Adrenal gland (tissue), 19 donors: Measurements from ENCODE around the gene OSCAR. TPM values are rescaled to one million over a fixed set of nuclear protein-coding genes. Genes with fewer than 3 reads are reported as not detected.
A peak's percentile ranks its signal among the peaks of the same experiment; 100 is the strongest.

ENCODE experiments used
- DNase-seq, 7 donors: peaks; one replicate each; pipeline ENCODE4 v3.0.0-alpha.2; 2019 to 2020
- H3K27ac ChIP-seq, 5 donors: fragments of 200-600 bp; sonication (generic) in 4 of 5; 1 replicate in 3 of 5; 2 replicates in 2 of 5; pipeline versions ENCODE4 v1.5.1 to v1.8.0; 2016 to 2020; ENCODE audit warnings: mild to moderate bottlenecking in 1 of 5
- H3K27me3 ChIP-seq: fragments of 200-600 bp; 2 replicates; pipeline ENCODE4 v1.8.0; 2021
- H3K36me3 ChIP-seq, 2 donors: fragments of 200-600 bp; replicated peaks in 1 of 2; 1 replicate in 1 of 2; 2 replicates in 1 of 2; pipeline versions ENCODE4 v1.5.1 to v1.8.0; 2018 to 2022
- H3K4me1 ChIP-seq, 2 donors: fragments of 200-600 bp; replicated peaks in 1 of 2; 1 replicate in 1 of 2; 2 replicates in 1 of 2; pipeline versions ENCODE4 v1.5.1 to v1.8.0; 2018 to 2021
- H3K4me3 ChIP-seq, 4 donors: fragments of 200-600 bp; sonication (generic) in 3 of 4; one replicate each; pipeline ENCODE4 v1.5.1; 2016 to 2018
- H3K9me3 ChIP-seq, 3 donors: fragments of 200-600 bp; sonication (generic) in 1 of 3; replicated peaks in 1 of 3; 1 replicate in 2 of 3; 2 replicates in 1 of 3; pipeline versions ENCODE4 v1.5.1 to v1.8.0; 2016 to 2021
- POLR2A ChIP-seq, 2 donors: fragments of 450-650 bp; IDR thresholded peaks; one replicate each; pipeline ENCODE4 v1.6.1; 2017; ENCODE audit warnings: antibody characterized with exemption in 2 of 2, mild to moderate bottlenecking in 2 of 2, moderate library complexity in 1 of 2
- WGBS, 4 donors: extraction: QIAGEN DNeasy Blood & Tissue Kit in 2 of 4; methylation state at CpG; one replicate each; pipeline versions ENCODE4 v1.1.5 to v1.1.7; 2013 to 2017; 5-methylcytosine and 5-hydroxymethylcytosine counted together
- intact Hi-C, 2 donors: fragments of 100-400 bp; cut with DNase I; formaldehyde crosslinking; loops; one replicate each; pipeline versions ENCODE4 v1.14.1 to v1.15.0; 2022 to 2023
- long read RNA-seq, 10 donors: library from polyadenylated mRNA in 3 of 10; unstranded in 2 of 10; stranded (forward) in 1 of 10; transcript quantifications; one replicate each; pipeline ENCODE4 v2.0.0 and lab custom pipeline, GENCODE V29; 2021 to 2026
- polyA plus RNA-seq, 3 donors: library from polyadenylated mRNA; stranded (reverse); fragments of 200-250 nt in 2 of 3; fragments of 350-450 nt in 1 of 3; fragmentation: Illumina TruSeq in 1 of 3; extraction: RNeasy Lipid Tissue Mini Kit (QIAGEN cat#74804) in 1 of 3; gene quantifications; one replicate each; pipeline ENCODE4 v1.2.3, GENCODE V29; 2013 to 2014
- total RNA-seq, 9 donors: library from RNA; depleted of rRNA in 4 of 9; stranded (reverse); fragments of >200 nt in 4 of 9; fragments of 120-200 nt in 1 of 9; fragmentation: NEBNext Ultra II Directional in 1 of 9; extraction: Animal tissue kit (Norgen Biotek cat#: 25700) in 1 of 9; gene quantifications; one replicate each; pipeline versions ENCODE4 v1.1.0 to v1.2.4, GENCODE V29; 2013 to 2023
- TF ChIP-seq, protein P1 (sequence below), 6 experiments: fragments of 450-650 bp in 4 of 6; fragments of 200-600 bp in 2 of 6; sonication (generic) in 1 of 6; IDR thresholded peaks; 1 replicate in 5 of 6; 2 replicates in 1 of 6; pipeline versions ENCODE4 v1.5.1 to v1.8.0; 2016 to 2021; ENCODE audit warnings: antibody characterized with exemption in 6 of 6, mild to moderate bottlenecking in 2 of 6, moderate library complexity in 1 of 6
- donor health status: healthy with polysubstance abuse.
- donor health status: Bipolar disorder and iron deficiency.
- donor health status: DM: yes; HTN: yes; CAD: no.
- donor health status: DM: no; HTN: no; CAD: no.
- donor health status: DM: no; HTN: no; CAD: no.
- donor health status: DM: yes; HTN: yes; CAD: no.

Gene OSCAR, protein sequence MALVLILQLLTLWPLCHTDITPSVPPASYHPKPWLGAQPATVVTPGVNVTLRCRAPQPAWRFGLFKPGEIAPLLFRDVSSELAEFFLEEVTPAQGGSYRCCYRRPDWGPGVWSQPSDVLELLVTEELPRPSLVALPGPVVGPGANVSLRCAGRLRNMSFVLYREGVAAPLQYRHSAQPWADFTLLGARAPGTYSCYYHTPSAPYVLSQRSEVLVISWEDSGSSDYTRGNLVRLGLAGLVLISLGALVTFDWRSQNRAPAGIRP
- total RNA-seq (1 to 10 TPM in 6 of 9 donors, under 1 TPM in 2, not detected in 1; 0.11 to 6.6 (median 2.2) TPM), polyA plus RNA-seq (1 to 10 TPM in 2 of 3 donors, under 1 TPM in 1; 0.55 to 6.0 (median 3.3) TPM)
- long read RNA-seq, donor 1: 0 reads
- long read RNA-seq, donor 2: 0 reads
- long read RNA-seq, donor 3: 0 reads
- long read RNA-seq, donor 4, partial matches to known transcripts: 1 of 1 reads
- long read RNA-seq, donor 4, other reads (novel, unspliced or antisense): 0 of 1 reads
- long read RNA-seq, donor 5, partial matches to known transcripts: 1 of 4 reads
- long read RNA-seq, donor 5, other reads (novel, unspliced or antisense): 1 of 4 reads
- long read RNA-seq, donor 6: 0 reads
- long read RNA-seq, donor 7: 0 reads
- long read RNA-seq, donor 8: 0 reads
- long read RNA-seq, donor 9: 0 reads
- long read RNA-seq, donor 10, partial matches to known transcripts: 65 of 148 reads
- long read RNA-seq, donor 10, other reads (novel, unspliced or antisense): 83 of 148 reads

DNA sequence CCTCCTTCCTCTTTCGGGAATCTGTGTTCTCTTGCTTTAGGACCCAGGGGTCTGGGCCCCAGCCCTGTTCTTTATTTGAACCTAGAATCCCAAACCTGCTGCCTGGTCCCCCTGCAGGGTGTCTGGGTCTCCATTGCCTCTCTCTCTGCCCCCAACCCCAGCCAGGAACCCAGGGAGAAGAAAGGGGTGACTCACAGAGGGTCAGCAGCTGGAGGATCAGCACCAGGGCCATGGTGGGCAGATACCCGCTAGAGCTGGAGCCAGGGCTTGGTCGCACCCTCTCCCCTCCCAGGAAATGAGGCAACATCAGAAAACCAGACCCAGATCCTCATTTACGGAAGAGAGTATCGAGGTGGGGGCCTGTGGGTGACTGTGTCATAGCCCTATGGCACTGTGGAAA lies at the start of gene OSCAR:
Gene OSCAR (minus strand): TSS at position 243 of the 400 bp plus-strand sequence. CDS start 11 bp downstream, at position 232.
- Histone ChIP-seq H3K4me3 (peak within 1 kb of the TSS in 1 of 4 donors; percentile 36), H3K4me1 (peaks cover 0 to 16% of the 10 kb centered on the region in 2 donors), H3K27me3 (no peaks in the 10 kb centered on the region), H3K27ac (no peak within 1 kb of the TSS), H3K9me3 (no peaks in the 10 kb centered on the region), H3K36me3 (peaks cover 0 to 1% of the 10 kb centered on the region in 2 donors)
- TF ChIP-seq POLR2A (IDR thresholded peaks at IDR 0.05): no peak
- TF ChIP-seq, protein P1, sequence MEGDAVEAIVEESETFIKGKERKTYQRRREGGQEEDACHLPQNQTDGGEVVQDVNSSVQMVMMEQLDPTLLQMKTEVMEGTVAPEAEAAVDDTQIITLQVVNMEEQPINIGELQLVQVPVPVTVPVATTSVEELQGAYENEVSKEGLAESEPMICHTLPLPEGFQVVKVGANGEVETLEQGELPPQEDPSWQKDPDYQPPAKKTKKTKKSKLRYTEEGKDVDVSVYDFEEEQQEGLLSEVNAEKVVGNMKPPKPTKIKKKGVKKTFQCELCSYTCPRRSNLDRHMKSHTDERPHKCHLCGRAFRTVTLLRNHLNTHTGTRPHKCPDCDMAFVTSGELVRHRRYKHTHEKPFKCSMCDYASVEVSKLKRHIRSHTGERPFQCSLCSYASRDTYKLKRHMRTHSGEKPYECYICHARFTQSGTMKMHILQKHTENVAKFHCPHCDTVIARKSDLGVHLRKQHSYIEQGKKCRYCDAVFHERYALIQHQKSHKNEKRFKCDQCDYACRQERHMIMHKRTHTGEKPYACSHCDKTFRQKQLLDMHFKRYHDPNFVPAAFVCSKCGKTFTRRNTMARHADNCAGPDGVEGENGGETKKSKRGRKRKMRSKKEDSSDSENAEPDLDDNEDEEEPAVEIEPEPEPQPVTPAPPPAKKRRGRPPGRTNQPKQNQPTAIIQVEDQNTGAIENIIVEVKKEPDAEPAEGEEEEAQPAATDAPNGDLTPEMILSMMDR (IDR thresholded peaks at IDR 0.05): no peak
- peak in 1 of 7 donors; percentile 56 for DNase-seq
- 47 to 59% (median 52%) methylated on average over 4 to 5 of the region's 5 CpGs for WGBS, 4 donors
- intact Hi-C loops: no loop called here

DNA sequence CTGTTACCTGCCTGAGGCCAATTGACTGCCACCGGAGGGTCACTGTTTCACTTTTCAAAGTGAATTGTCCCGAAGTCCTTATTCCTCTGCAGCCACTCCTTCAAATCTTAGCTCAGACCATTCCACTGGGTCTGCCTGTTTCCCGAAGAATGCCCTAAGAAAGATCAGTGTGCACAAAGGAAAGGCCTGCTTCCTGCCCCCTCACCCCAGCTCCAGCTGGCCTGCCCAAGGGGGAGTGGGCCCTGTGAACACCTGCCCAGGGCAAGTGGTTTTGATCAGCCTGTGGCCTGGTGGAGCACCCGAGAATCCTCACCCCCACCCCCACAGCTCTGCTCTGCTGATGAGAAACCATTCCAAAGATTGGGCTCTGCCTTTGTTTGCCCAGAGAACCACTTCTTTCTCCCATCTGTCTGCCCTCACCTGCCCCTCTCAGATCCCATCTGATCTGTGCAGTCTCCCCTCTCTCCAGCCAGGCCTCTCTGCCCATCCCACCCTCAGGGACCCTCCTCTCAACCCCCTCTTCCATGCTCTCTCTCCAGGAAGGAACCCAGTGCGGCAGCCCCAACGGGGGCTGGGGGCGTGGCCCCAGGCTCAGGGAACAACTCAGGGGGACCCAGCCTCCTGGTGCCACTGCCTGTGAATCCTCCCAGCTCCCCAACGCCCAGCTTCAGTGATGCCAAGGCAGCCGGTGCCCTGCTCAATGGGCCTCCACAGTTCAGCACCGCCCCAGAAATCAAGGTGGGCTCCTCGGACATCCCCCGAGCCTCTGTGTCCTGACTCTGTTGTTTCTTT lies 48.6 kb upstream of the OSCAR start:
- Histone ChIP-seq H3K27me3 (no peaks in the 10 kb centered on the region), H3K9me3 (no peaks in the 10 kb centered on the region), H3K36me3 (peaks cover 0 to 100% of the 10 kb centered on the region in 2 donors), H3K27ac (no peak overlapping the region), H3K4me3 (no peak overlapping the region), H3K4me1 (no peaks in the 10 kb centered on the region)
- no peak for DNase-seq
- TF ChIP-seq, protein P1 (IDR thresholded peaks at IDR 0.05): no peak
- TF ChIP-seq POLR2A (IDR thresholded peaks at IDR 0.05): no peak
- WGBS, 4 donors: 80 to 90% (median 85%) methylated on average over 9 to 12 of the region's 12 CpGs
- intact Hi-C loops: no loop called here

DNA sequence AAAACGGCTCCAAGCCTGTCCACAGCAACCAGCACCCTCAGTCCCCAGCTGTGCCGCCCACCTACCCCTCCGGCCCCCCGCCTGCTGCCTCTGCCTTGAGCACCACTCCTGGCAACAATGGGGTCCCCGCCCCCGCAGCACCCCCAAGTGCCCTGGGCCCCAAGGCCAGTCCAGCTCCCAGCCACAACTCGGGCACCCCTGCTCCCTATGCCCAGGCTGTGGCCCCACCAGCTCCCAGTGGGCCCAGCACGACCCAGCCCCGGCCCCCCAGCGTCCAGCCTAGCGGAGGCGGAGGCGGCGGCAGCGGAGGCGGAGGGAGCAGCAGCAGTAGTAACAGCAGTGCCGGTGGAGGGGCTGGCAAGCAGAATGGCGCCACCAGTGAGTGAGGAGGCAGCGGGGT lies 47.6 kb upstream of the OSCAR start:
- peak overlapping the region in 1 of 5 donors; percentile 31 for H3K27ac ChIP-seq

More for the DNA sequence above, 47.6 kb upstream of the OSCAR start:
- intact Hi-C loops: no loop called here
- DNase-seq: no peak
- WGBS, 4 donors: 79 to 93% (median 84%) methylated on average over 9 to 19 of the region's 19 CpGs
- no peaks in the 10 kb centered on the region for H3K9me3 ChIP-seq
- H3K4me3 ChIP-seq: no peak overlapping the region
- H3K36me3 ChIP-seq: peaks cover 0 to 100% of the 10 kb centered on the region in 2 donors
- H3K27me3 ChIP-seq: no peaks in the 10 kb centered on the region
- H3K4me1 ChIP-seq: no peaks in the 10 kb centered on the region
- no peak for TF ChIP-seq POLR2A (IDR thresholded peaks at IDR 0.05)
- TF ChIP-seq, protein P1 (IDR thresholded peaks at IDR 0.05): no peak
